Activated CD4-positive, alpha-beta T cell treated with anti-CD3 and anti-CD28 coated beads, Interleukin-2, amount 10 ng/mL, durations not matched to agents 7 days and 5 days (primary cell): ENCODE measurements around the gene KRTAP5-10. TPM values are rescaled to one million over a fixed set of nuclear protein-coding genes. Genes with fewer than 3 reads are reported as not detected.
"Not testable (repeated sequence)": the region's sequence is repeated elsewhere in the genome, so short reads cannot be mapped to it uniquely, and the experiment has no call there.

Experiments
- CTCF ChIA-PET: fragments of 350-600 bp; sonication (Branson Sonifier 250); formaldehyde crosslinking; loops from one replicate; lab custom pipeline; 2021; ENCODE audit warnings: antibody characterized with exemption; lab: Charles Lee
- POLR2A ChIA-PET: fragments of 350-600 bp; sonication (Branson Sonifier 250); formaldehyde crosslinking; loops from one replicate; lab custom pipeline; 2021; ENCODE audit warnings: antibody characterized with exemption; lab: Charles Lee
- DNase-seq: peaks from one replicate; pipeline ENCODE4 v3.0.0-alpha.2; 2020
- H3K27ac Mint-ChIP-seq: one replicate; pipeline ENCODE4 v1.8.0; 2021; ENCODE audit warnings: mild to moderate bottlenecking, moderate library complexity, mixed read lengths
- H3K27me3 Mint-ChIP-seq: one replicate; pipeline ENCODE4 v1.8.0; 2021; ENCODE audit warnings: mixed read lengths
- H3K36me3 Mint-ChIP-seq: one replicate; pipeline ENCODE4 v1.8.0; 2021; ENCODE audit warnings: low read depth, mixed read lengths
- H3K4me1 Mint-ChIP-seq: one replicate; pipeline ENCODE4 v1.8.0; 2021; ENCODE audit warnings: mixed read lengths
- H3K4me3 Mint-ChIP-seq: one replicate; pipeline ENCODE4 v1.8.0; 2021; ENCODE audit warnings: mild to moderate bottlenecking, moderate library complexity, mixed read lengths
- H3K9me3 Mint-ChIP-seq: one replicate; pipeline ENCODE4 v1.8.0; 2021; ENCODE audit warnings: mixed read lengths
- total RNA-seq, 2 experiments: library from RNA; stranded (reverse); gene quantifications; one replicate each; pipeline ENCODE4 v1.2.3, GENCODE V29; 2021

KRTAP5-10 gene, protein sequence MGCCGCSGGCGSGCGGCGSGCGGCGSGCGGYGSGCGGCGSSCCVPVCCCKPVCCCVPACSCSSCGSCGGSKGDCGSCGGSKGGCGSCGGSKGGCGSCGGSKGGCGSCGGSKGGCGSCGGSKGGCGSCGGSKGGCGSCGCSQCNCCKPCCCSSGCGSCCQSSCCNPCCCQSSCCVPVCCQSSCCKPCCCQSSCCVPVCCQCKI
- not detected for total RNA-seq

DNA sequence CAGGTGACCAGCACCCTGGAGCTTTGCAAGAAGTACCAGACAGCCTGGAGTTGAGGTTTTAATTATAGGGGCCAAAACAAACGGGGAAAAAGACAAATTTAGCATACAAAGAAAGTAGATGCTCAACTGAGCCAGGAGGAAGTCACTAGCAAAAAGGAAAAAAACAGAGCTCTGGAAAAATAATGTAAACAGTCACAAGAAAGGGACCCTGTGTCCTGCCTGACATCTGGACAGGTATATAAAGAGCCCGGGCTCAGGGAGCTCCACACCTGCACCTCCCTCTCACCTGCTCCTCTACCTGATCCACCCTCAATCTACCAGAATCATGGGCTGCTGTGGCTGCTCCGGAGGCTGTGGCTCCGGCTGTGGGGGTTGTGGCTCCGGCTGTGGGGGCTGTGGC is at the start of gene KRTAP5-10:
KRTAP5-10 (plus strand) TSS at position 301 of the 400 bp plus-strand sequence; CDS start at position 326, 25 bp downstream.
- ChIA-PET CTCF (interaction anchor here (0.6 kb wide), 2 partner anchors 52 to 803 kb away, joined by 4 read pairs; no protein-coding TSS in a partner anchor), POLR2A (no interaction called here)
- H3K4me3 Mint-ChIP-seq = no peak within 1 kb of the TSS
- no peaks in the 10 kb centered on the region for H3K36me3 Mint-ChIP-seq
- H3K27me3 Mint-ChIP-seq = peaks cover 21% of the 10 kb centered on the region
- H3K4me1 Mint-ChIP-seq = no peaks in the 10 kb centered on the region
- no peak within 1 kb of the TSS for H3K27ac Mint-ChIP-seq
- H3K9me3 Mint-ChIP-seq = no peaks in the 10 kb centered on the region
- no peak for DNase-seq

DNA sequence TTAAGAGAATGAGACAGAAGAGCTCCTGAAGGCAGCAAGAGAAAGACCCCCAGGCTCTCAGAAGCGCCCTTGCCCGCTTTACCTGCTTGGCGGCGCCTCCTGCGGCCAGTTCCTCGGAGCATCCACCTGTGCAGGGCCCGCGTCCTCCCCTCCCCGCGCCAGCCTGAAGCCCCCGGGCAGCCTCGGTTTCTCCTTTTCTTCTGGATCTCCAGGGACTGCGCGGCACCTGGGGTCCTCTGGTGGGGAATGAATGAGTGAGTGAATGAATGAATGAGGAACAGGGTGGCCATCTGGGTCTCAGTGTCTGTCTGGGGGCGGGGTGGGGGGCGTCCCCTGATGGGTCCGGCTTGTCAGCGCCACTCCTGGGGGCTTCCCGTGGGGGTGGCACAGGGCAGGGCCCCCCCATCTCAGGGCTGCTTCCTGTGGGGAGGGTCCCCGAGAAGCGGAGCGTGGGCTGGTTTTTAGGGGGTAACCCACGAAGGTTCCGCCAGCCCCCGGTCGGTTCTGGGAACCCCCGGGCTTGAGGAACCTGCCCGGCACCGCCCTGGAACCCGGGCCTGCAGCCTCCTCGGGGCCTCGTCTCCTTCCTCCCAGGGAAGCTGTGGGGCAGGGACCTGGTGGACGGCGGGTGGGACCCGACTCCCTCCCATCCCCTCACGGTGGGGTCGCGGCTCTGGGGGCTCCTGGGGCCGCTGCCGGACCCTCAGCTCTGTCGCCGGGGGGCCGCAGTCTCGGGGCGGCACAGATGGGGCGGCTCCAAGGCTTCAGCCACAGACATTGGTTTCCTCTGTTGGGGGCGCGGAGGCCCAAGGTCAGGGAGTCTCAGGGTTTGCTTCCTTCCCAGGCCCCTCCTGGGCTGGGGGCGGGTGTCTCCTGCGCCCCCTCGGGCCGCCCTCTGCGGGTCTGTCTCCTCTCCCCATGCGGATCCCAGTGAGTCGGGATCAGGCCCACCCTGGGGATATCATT is 46.6 kb upstream of the KRTAP5-10 start:
- CTCF ChIA-PET = no interaction called here
- no peak for DNase-seq
- no peak overlapping the region for H3K27ac Mint-ChIP-seq
- POLR2A ChIA-PET = no interaction called here
- H3K27me3 Mint-ChIP-seq = no peaks in the 10 kb centered on the region
- no peaks in the 10 kb centered on the region for H3K36me3 Mint-ChIP-seq
- peaks cover 6% of the 10 kb centered on the region for H3K9me3 Mint-ChIP-seq
- no peak overlapping the region for H3K4me3 Mint-ChIP-seq
- no peaks in the 10 kb centered on the region for H3K4me1 Mint-ChIP-seq

DNA sequence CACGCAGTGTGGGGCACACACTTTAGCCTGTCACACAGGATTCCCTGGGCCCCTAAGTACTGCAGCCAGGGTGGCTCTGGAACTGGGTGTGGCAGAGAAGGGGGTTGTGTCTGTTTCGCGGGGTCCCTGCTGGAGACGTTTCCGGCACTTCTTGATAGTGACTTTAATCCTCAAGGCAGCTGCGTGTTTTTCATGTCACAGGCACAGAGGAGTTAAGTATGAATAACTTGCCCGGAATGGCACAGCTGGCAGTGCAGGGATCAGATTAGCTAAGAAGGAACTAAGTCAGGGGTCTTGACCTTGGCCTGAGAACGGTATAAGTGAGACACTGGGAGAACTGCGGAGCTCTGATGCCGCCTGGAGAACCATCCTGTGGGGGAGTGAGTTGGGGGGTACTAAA is 45.8 kb upstream of the KRTAP5-10 start:
- Mint-ChIP-seq H3K9me3 (peaks cover 6% of the 10 kb centered on the region), H3K4me1 (no peaks in the 10 kb centered on the region), H3K4me3 (no peak overlapping the region), H3K36me3 (no peaks in the 10 kb centered on the region), H3K27me3 (no peaks in the 10 kb centered on the region), H3K27ac (no peak overlapping the region)
- ChIA-PET POLR2A (no interaction called here), CTCF (no interaction called here)
- DNase-seq = no peak

DNA sequence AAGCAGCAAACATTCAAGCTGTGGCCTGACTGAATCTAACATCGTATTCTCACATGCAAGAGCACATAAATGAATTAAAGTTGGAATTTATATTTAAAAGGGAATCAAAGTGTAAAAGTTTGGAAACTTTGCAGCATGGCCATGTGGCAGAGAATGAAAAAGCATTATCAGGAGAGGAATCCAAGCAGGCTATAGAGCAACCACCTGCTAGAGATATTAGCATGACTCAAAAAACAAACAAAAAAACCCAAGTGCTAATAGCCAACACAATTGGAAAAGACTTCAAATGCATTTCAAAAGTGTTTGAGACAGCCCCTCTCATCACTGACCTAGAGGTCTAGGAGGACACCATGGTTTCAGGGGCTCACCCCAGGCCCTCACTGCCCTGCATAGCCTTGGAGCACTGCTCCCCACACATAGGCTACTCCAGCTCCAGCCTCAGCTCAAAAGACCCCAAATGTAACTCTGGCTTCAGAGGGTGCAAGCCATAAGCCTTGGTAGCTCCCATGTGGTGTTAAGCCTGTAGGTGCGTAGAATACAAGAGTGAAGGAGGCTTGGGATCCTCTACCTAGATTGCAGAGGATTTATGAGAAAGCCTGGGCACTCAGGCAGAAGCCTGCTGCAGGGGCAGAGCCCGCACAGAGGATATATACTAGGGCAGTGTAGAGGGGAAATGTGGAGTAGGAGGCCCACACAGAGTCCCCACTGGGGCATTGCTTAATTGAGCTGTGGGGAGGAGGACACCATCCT is 40.0 kb upstream of the KRTAP5-10 start:
- Mint-ChIP-seq H3K36me3 (no peaks in the 10 kb centered on the region), H3K27ac (no peak overlapping the region), H3K27me3 (peaks cover 2% of the 10 kb centered on the region), H3K9me3 (no peaks in the 10 kb centered on the region), H3K4me3 (no peak overlapping the region), H3K4me1 (no peaks in the 10 kb centered on the region)
- POLR2A ChIA-PET = no interaction called here
- CTCF ChIA-PET = no interaction called here
- DNase-seq = no peak

DNA sequence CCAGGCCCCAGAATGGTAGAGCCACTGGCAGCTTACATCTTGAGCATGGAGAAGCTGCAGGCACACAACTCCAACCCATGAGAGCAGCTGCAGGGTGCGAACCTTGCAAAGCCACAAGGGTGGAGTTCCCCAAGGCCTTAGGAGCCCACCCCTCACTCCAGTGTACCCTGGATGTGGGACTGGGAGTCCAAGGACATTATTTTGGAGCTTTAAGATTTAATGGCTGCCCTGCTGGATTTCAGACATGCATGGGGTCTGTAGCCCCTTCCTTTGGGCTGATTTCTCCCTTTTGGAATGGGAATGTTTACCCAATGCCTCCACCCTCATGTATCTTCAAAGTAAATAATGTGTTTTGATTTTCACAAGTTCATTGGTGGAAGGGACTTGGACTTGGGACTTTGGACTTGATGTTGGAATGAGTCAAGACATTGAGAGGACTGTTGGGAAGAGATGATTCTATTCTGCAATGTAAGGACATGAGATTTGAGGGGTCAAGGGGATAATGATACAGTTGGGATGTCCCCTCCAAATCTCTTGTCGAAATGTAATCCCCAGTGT is 39.3 kb upstream of the KRTAP5-10 start:
- no peak for DNase-seq
- CTCF ChIA-PET = no interaction called here
- H3K4me3 Mint-ChIP-seq = no peak overlapping the region
- POLR2A ChIA-PET = no interaction called here
- H3K9me3 Mint-ChIP-seq = no peaks in the 10 kb centered on the region
- H3K4me1 Mint-ChIP-seq = no peaks in the 10 kb centered on the region
- H3K27ac Mint-ChIP-seq = no peak overlapping the region
- H3K27me3 Mint-ChIP-seq = peaks cover 2% of the 10 kb centered on the region
- H3K36me3 Mint-ChIP-seq = no peaks in the 10 kb centered on the region

DNA sequence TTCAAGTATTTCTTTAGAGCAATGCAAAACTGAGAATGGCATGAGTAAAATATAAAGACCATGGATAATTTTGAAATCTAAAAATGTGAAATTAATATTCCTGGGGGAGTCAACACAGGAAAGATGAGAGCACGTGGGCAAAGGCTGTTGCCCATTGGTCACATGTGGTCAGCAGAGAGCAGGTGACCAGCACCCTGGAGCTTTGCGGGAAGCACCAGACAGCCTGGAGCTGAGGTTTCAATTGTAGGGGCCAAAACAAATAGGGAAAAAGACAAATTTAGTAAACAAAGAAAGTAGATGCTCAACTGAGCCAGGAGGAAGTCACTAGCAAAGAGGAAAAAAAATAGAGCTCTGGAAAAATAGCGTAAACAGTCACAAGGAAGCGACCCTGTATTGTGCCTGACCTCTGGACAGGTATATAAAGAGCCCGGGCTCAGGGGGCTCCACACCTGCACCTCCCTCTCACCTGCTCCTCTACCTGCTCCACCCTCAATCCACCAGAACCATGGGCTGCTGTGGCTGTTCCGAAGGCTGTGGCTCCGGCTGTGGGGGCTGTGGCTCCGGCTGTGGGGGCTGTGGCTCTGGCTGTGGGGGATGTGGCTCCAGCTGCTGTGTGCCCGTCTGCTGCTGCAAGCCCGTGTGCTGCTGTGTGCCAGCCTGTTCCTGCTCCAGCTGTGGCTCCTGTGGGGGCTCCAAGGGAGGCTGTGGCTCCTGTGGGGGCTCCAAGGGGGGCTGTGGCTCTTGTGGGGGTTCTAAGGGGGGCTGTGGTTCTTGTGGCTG is 38.4 kb upstream of the KRTAP5-10 start, which contains the start of gene KRTAP5-7:
KRTAP5-7 (plus strand) TSS at position 472 of the 780 bp plus-strand sequence; CDS start at position 506, 34 bp downstream.
- H3K36me3 Mint-ChIP-seq, DNase-seq, H3K4me1 Mint-ChIP-seq, H3K9me3 Mint-ChIP-seq, POLR2A ChIA-PET, CTCF ChIA-PET, H3K27me3 Mint-ChIP-seq, H3K27ac Mint-ChIP-seq, H3K4me3 Mint-ChIP-seq: not testable (repeated sequence)

DNA sequence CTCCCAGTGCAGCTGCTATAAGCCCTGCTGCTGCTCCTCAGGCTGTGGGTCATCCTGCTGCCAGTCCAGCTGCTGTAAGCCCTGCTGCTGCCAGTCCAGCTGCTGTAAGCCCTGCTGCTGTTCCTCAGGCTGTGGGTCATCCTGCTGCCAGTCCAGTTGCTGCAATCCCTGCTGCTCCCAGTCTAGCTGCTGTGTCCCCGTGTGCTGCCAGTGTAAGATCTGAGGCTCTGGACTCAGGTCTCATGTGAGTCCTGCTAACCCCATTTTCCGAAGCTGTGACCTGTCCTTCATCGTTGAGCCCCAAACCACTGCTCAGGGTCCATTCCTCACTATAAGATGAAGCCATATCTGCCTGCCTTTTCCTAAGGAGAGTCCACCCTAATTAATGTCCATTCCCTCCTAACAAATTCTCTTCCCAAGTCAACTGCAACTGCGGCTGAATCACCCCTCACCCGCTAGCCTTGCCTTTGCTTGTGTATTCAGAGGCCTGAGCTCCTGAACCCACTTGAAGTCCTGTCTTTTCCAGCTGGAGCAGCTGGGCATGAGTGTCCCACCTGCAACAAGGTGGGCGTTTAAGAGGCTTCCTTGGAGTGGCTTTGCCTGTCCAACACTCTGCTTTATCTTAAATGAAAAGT is 37.7 kb upstream of the KRTAP5-10 start:
- Mint-ChIP-seq H3K4me1 (no peaks in the 10 kb centered on the region), H3K27ac (no peak overlapping the region), H3K9me3 (no peaks in the 10 kb centered on the region), H3K27me3 (peaks cover 2% of the 10 kb centered on the region), H3K36me3 (no peaks in the 10 kb centered on the region), H3K4me3 (no peak overlapping the region)
- CTCF ChIA-PET = interaction anchor here (1.4 kb wide), 1 partner anchor 20 kb away, joined by 3 read pairs; no protein-coding TSS in a partner anchor
- DNase-seq = no peak
- POLR2A ChIA-PET = no interaction called here

DNA sequence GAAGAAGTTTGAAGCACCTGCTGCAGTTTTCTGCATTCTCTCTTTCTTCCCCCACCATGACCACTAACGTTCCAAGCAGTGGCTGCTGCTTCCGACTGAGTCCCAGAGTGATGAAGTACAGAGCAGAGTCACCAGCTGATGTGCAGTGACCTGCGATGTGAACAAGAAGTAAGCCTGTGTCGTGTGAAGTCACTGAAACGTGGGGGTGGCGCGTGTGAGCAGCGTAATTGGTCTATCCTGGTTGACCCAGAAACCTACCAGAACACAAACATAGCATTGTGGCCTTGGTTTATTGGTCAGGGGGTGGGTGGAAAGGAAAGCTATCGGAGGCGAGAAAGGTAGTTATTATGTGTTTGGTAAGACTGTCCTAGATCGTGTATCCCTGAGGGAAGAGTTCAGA is 34.8 kb upstream of the KRTAP5-10 start:
- POLR2A ChIA-PET = no interaction called here
- no peak overlapping the region for H3K27ac Mint-ChIP-seq

DNA sequence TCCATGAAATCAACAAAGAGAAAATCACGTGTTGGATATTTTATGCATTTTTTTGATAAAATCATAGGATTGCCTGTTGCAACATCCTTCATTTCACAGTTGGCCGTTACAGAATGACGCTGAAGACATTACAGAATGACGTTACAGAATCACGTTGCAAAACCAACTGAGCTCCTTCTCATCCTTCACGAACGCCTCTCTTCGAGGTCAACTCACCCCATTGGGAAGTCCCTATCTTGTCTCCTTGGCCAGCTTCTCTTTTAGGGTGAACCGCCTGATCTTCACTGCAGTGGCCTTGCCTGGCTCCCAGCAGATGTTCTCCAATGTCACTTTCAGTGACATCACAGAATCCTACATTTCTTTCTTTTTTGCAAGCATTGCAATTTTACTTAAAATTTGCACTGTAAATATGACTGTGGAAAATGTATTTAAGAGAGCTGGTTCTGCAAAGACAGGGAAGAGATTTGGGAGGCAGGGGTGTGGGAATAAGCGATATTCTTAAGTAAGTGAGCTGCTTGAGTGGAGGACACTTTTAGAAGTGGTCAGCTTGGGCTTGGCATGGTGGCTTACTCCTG is 33.2 kb upstream of the KRTAP5-10 start:
- no peak overlapping the region for H3K4me3 Mint-ChIP-seq
- POLR2A ChIA-PET = no interaction called here
- H3K9me3 Mint-ChIP-seq = no peaks in the 10 kb centered on the region
- no peaks in the 10 kb centered on the region for H3K36me3 Mint-ChIP-seq
- no peaks in the 10 kb centered on the region for H3K27me3 Mint-ChIP-seq
- H3K27ac Mint-ChIP-seq = no peak overlapping the region
- CTCF ChIA-PET = no interaction called here
- no peak for DNase-seq
- no peaks in the 10 kb centered on the region for H3K4me1 Mint-ChIP-seq

More for the DNA sequence above, 34.8 kb upstream of the KRTAP5-10 start:
- peaks cover 2% of the 10 kb centered on the region for H3K27me3 Mint-ChIP-seq
- CTCF ChIA-PET = no interaction called here
- H3K4me1 Mint-ChIP-seq = no peaks in the 10 kb centered on the region
- no peak for DNase-seq
- no peak overlapping the region for H3K4me3 Mint-ChIP-seq
- H3K9me3 Mint-ChIP-seq = no peaks in the 10 kb centered on the region
- no peaks in the 10 kb centered on the region for H3K36me3 Mint-ChIP-seq

DNA sequence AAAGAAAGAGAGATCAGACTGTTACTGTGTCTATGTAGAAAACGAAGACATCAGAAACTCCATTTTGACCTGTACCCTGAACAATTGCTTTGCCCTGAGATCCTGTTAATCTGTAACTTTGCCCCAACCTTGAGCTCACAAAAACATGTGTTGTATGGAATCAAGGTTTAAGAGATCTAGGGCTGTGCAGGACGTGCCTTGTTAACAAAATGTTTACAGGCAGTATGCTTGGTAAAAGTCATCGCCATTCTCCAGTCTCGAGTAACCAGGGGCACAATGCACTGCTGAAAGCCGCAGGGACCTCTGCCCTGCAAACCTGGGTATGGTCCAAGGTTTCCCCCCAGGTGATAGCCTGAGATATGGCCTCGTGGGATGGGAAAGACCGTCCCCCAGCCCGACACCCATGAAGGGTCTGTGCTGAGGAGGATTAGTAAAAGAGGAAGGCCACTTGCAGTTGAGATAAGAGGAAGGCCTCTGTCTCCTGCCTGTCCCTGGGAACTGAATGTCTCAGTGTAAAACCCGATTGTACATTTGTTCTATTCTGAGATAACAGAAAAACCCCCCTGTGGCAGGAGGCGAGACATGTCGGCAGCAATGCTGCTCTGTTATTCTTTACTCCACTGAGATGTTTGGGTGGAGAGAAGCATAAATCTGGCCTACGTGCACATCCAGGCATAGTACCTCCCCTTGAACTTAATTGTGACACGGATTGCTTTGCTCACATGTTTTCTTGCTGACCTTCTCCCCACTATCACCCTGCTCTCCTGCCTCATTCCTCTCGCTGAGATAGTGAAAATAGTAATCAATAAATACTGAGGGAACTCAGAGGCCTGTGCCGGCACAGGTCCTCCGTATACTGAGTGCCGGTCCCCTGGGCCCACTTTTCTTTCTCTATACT is 30.4 kb upstream of the KRTAP5-10 start:
- CTCF ChIA-PET, H3K4me3 Mint-ChIP-seq: not testable (repeated sequence)

DNA sequence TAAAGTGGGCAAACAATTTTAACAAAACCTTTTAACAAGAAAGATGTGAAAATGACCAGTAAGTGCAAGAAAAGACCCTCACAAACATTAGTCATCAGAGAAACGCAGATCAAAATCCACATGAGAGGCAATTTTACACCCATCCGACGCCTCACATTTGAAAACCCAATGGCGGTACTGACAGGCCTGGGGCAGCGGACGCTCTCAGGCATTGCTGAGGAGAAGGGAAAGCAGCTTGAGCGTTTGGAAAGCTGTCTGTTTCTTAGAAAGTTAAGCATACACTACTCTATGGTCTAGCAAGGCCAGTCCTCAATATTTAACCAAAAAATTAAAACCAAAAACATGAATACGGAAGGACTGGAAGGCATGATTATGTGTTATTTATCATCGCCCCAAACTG is 29.5 kb upstream of the KRTAP5-10 start:
- Mint-ChIP-seq H3K36me3 (no peaks in the 10 kb centered on the region), H3K27me3 (no peaks in the 10 kb centered on the region)

More for the DNA sequence above, 30.4 kb upstream of the KRTAP5-10 start:
- POLR2A ChIA-PET, H3K4me1 Mint-ChIP-seq, H3K27ac Mint-ChIP-seq, H3K27me3 Mint-ChIP-seq, H3K36me3 Mint-ChIP-seq, H3K9me3 Mint-ChIP-seq, DNase-seq: not testable (repeated sequence)

More for the DNA sequence above, 29.5 kb upstream of the KRTAP5-10 start:
- CTCF ChIA-PET = no interaction called here
- no peak for DNase-seq
- H3K4me1 Mint-ChIP-seq = no peaks in the 10 kb centered on the region
- H3K27ac Mint-ChIP-seq = no peak overlapping the region
- H3K4me3 Mint-ChIP-seq = no peak overlapping the region
- peaks cover 3% of the 10 kb centered on the region for H3K9me3 Mint-ChIP-seq
- POLR2A ChIA-PET = no interaction called here
